ENCODE measurements around the gene OBP2A. TPM values are rescaled to one million over a fixed set of nuclear protein-coding genes. Genes with fewer than 3 reads are reported as not detected.

Gene OBP2A
- total RNA-seq, 1 experiment from 2014 or later: not detected

GRCh38 chr9:135584371-135584770 lies 38.4 kb downstream of the OBP2A start:
- H3K9me3 Mint-ChIP-seq (ENCODE audit: low read depth, unreplicated experiment): no peaks in the 10 kb centered on the region
- intact Hi-C loops (cut with micrococcal nuclease; ENCODE audit: unreplicated experiment): no loop called here
- H3K4me3 Mint-ChIP-seq (ENCODE audit: low read depth, unreplicated experiment): no peak overlapping the region
- no peak overlapping the region for H3K27ac Mint-ChIP-seq (ENCODE audit: unreplicated experiment)
- TF ChIP-seq, protein P1, sequence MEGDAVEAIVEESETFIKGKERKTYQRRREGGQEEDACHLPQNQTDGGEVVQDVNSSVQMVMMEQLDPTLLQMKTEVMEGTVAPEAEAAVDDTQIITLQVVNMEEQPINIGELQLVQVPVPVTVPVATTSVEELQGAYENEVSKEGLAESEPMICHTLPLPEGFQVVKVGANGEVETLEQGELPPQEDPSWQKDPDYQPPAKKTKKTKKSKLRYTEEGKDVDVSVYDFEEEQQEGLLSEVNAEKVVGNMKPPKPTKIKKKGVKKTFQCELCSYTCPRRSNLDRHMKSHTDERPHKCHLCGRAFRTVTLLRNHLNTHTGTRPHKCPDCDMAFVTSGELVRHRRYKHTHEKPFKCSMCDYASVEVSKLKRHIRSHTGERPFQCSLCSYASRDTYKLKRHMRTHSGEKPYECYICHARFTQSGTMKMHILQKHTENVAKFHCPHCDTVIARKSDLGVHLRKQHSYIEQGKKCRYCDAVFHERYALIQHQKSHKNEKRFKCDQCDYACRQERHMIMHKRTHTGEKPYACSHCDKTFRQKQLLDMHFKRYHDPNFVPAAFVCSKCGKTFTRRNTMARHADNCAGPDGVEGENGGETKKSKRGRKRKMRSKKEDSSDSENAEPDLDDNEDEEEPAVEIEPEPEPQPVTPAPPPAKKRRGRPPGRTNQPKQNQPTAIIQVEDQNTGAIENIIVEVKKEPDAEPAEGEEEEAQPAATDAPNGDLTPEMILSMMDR (IDR thresholded peaks at IDR 0.05; ENCODE audit: unreplicated experiment): no peak
- peaks cover 45% of the 10 kb centered on the region for H3K27me3 Mint-ChIP-seq (ENCODE audit: unreplicated experiment)
- no peak for DNase-seq
- no peaks in the 10 kb centered on the region for H3K36me3 Mint-ChIP-seq (ENCODE audit: insufficient read depth, unreplicated experiment)
- BruUV-seq (replicated peaks): no TSS peak
- H3K4me1 Mint-ChIP-seq (ENCODE audit: low read depth, unreplicated experiment): no peaks in the 10 kb centered on the region
- CTCF ChIA-PET: no interaction called here

DNA sequence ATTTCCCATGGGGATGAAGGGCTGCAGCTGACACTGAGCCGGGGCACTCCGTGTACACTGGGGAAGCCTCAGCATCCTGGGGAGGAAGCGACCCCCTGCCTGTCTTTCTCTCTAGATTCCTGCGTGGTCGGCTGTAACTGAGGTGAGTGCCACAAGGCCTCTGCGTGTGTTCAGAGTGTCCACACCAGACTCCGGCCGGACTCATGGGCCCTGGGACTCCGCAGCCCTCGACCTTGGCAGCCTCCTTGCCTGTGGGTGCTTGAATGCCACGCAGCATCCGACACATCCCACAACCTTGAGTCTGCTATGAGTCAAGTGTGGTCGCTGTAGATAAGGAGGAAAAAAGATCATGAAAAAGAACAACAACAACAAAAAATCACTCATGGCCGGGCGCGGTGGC lies 39.0 kb downstream of the OBP2A start:
- Mint-ChIP-seq H3K27ac (ENCODE audit: unreplicated experiment) (no peak overlapping the region), H3K27me3 (ENCODE audit: unreplicated experiment) (peaks cover 51% of the 10 kb centered on the region), H3K4me1 (ENCODE audit: low read depth, unreplicated experiment) (no peaks in the 10 kb centered on the region), H3K36me3 (ENCODE audit: insufficient read depth, unreplicated experiment) (no peaks in the 10 kb centered on the region), H3K4me3 (ENCODE audit: low read depth, unreplicated experiment) (no peak overlapping the region), H3K9me3 (ENCODE audit: low read depth, unreplicated experiment) (no peaks in the 10 kb centered on the region)
- intact Hi-C loops (cut with micrococcal nuclease; ENCODE audit: unreplicated experiment): no loop called here
- DNase-seq: no peak
- TF ChIP-seq, protein P1 (IDR thresholded peaks at IDR 0.05; ENCODE audit: unreplicated experiment): no peak
- no TSS peak for BruUV-seq (replicated peaks)
- CTCF ChIA-PET: no interaction called here

GRCh38 chr9:135586601-135587109 lies 40.7 kb downstream of the OBP2A start:
- no TSS peak for BruUV-seq (replicated peaks)
- CTCF ChIA-PET: no interaction called here
- Mint-ChIP-seq H3K27me3 (ENCODE audit: unreplicated experiment) (peaks cover 55% of the 10 kb centered on the region), H3K27ac (ENCODE audit: unreplicated experiment) (no peak overlapping the region), H3K9me3 (ENCODE audit: low read depth, unreplicated experiment) (no peaks in the 10 kb centered on the region), H3K4me1 (ENCODE audit: low read depth, unreplicated experiment) (no peaks in the 10 kb centered on the region), H3K4me3 (ENCODE audit: low read depth, unreplicated experiment) (no peak overlapping the region), H3K36me3 (ENCODE audit: insufficient read depth, unreplicated experiment) (no peaks in the 10 kb centered on the region)
- intact Hi-C loops (cut with micrococcal nuclease; ENCODE audit: unreplicated experiment): no loop called here
- DNase-seq: no peak
- TF ChIP-seq, protein P1 (IDR thresholded peaks at IDR 0.05; ENCODE audit: unreplicated experiment): no peak

DNA sequence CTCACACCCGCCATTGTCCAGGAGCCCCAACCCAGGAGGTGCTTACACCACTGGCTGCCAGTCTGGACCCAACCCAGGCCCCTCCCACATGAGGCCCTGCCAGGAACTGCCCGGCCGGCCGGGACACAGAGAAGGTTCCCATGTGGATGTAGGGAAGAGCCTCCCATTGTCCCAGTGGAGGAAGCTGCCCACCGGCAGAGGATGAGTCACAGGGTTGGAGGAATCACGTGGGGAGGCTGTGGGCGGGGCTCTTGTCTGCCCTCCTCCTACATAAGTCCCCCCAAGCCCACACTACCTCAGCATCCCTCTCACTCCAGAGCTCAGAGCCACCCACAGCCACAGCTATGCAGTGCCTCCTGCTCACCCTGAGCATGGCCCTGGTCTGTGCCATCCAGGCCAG lies 41.7 kb downstream of the OBP2A start:
- DNase-seq: peak; percentile 12
- TF ChIP-seq, protein P1 (IDR thresholded peaks at IDR 0.05; ENCODE audit: unreplicated experiment): no peak
- Mint-ChIP-seq H3K9me3 (ENCODE audit: low read depth, unreplicated experiment) (no peaks in the 10 kb centered on the region), H3K4me1 (ENCODE audit: low read depth, unreplicated experiment) (no peaks in the 10 kb centered on the region), H3K36me3 (ENCODE audit: insufficient read depth, unreplicated experiment) (no peaks in the 10 kb centered on the region), H3K27ac (ENCODE audit: unreplicated experiment) (no peak overlapping the region), H3K27me3 (ENCODE audit: unreplicated experiment) (peaks cover 45% of the 10 kb centered on the region), H3K4me3 (ENCODE audit: low read depth, unreplicated experiment) (no peak overlapping the region)
- intact Hi-C loops (cut with micrococcal nuclease; ENCODE audit: unreplicated experiment): no loop called here
- CTCF ChIA-PET: no interaction called here
- no TSS peak for BruUV-seq (replicated peaks)
